ENCODE results near the gene LSP1. TPM values are rescaled to one million over a fixed set of nuclear protein-coding genes. Genes with fewer than 3 reads are reported as not detected.
A peak's percentile ranks its signal among the peaks of the same experiment; 100 is the strongest.

The LSP1 gene
- total RNA-seq, 1 donor from 2014 or later, result 78.2 TPM

- Histone ChIP-seq H3K9me3 (no peaks in the 10 kb centered on the region), H3K4me1 (peaks cover 18% of the 10 kb centered on the region), H3K27ac (no peak overlapping the region), H3K4me3 (no peak overlapping the region), H3K27me3 (no peaks in the 10 kb centered on the region), H3K36me3 (no peaks in the 10 kb centered on the region)
- no peak for TF ChIP-seq CTCF (IDR thresholded peaks at IDR 0.05)
- no peak for DNase-seq
- no peak for ATAC-seq
- intact Hi-C loops (cut with DNase I), result no loop called here
Observed at GRCh38 chr11:1861435-1862411, 8.8 kb downstream of the LSP1 start.

GRCh38 chr11:1862588-1863351 is 9.9 kb downstream of the LSP1 start:
- Histone ChIP-seq H3K4me1 (peaks cover 18% of the 10 kb centered on the region), H3K36me3 (no peaks in the 10 kb centered on the region), H3K4me3 (no peak overlapping the region), H3K27me3 (no peaks in the 10 kb centered on the region), H3K9me3 (no peaks in the 10 kb centered on the region), H3K27ac (no peak overlapping the region)
- intact Hi-C loops (cut with DNase I), result no loop called here
- DNase-seq (no peak), ATAC-seq (peak; percentile 1)
- no peak for TF ChIP-seq CTCF (IDR thresholded peaks at IDR 0.05)

GRCh38 chr11:1863352-1864216 is 10.7 kb downstream of the LSP1 start:
- Histone ChIP-seq H3K27ac (no peak overlapping the region), H3K4me3 (no peak overlapping the region), H3K9me3 (no peaks in the 10 kb centered on the region), H3K36me3 (no peaks in the 10 kb centered on the region), H3K27me3 (peaks cover 2% of the 10 kb centered on the region), H3K4me1 (peaks cover 18% of the 10 kb centered on the region)
- peak; percentile 82 for DNase-seq
- intact Hi-C loops (cut with DNase I), result no loop called here
- no peak for TF ChIP-seq CTCF (IDR thresholded peaks at IDR 0.05)
- peak; percentile 88 for ATAC-seq

GRCh38 chr11:1864231-1864630 is 11.3 kb downstream of the LSP1 start:
- peaks cover 18% of the 10 kb centered on the region for H3K4me1 ChIP-seq
- no peaks in the 10 kb centered on the region for H3K9me3 ChIP-seq
- no peak for ATAC-seq
- DNase-seq, result no peak
- peaks cover 8% of the 10 kb centered on the region for H3K27me3 ChIP-seq
- intact Hi-C loops (cut with DNase I), result no loop called here
- no peak for TF ChIP-seq CTCF (IDR thresholded peaks at IDR 0.05)
- no peak overlapping the region for H3K27ac ChIP-seq
- H3K4me3 ChIP-seq, result no peak overlapping the region
- H3K36me3 ChIP-seq, result no peaks in the 10 kb centered on the region
